ENCODE measurements around the gene HAPLN2. TPM values are rescaled to one million over a fixed set of nuclear protein-coding genes. Genes with fewer than 3 reads are reported as not detected.

The HAPLN2 gene
- total RNA-seq, 6 experiments from 2014 or later, result not detected

DNA sequence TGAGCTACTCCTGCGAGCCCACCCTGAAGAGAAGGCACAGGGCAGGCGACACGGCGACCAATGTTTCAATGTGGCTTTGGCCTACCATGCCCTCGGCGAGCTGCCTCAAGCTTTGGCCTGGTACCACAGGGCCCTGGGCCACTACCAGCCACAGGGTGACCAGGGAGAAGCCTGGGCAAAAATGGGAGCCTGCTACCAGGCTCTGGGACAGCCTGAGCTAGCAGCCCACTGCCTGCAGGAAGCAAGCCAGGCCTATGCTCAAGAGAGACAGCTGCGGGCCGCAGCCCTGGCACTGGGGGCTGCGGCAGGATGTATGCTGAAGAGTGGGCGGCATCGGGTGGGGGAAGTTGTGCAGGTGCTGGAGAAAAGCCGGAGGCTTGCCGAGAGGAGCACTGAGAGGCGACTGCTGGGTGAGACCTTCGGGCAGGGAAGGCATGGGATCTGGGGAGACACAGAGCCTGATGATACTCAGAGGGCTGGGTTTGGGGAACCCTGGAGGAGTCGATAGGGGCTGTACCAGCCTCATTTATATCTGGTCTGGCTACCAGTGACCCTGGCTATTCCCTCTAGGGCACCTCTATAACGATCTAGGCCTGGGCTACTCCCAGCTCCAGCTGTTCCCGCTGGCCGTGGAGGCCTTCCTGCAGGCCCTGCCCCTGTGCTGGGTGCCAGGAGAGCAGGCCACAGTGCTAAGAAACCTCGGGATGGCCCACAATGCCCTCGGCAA lies 37.4 kb upstream of the HAPLN2 start:
- DNase-seq (no peak), ATAC-seq (peak in 1 of 4 donors; percentile 9)
- H3K36me3 ChIP-seq, result no peaks in the 10 kb centered on the region
- intact Hi-C loops (cut with DNase I), result no loop called here
- WGBS (ENCODE audit: insufficient coverage, low coverage, low lambda C conversion rate, missing lambda C conversion rate), result 61% methylated on average over 9 of the region's 21 CpGs
- no peaks in the 10 kb centered on the region for H3K27me3 ChIP-seq
- TF ChIP-seq POLR2A (IDR thresholded peaks at IDR 0.05), result no peak
- no peaks in the 10 kb centered on the region for H3K9me3 ChIP-seq
- no peak overlapping the region for H3K27ac ChIP-seq
- H3K4me1 ChIP-seq, result no peaks in the 10 kb centered on the region
- H3K4me3 ChIP-seq, result no peak overlapping the region

DNA sequence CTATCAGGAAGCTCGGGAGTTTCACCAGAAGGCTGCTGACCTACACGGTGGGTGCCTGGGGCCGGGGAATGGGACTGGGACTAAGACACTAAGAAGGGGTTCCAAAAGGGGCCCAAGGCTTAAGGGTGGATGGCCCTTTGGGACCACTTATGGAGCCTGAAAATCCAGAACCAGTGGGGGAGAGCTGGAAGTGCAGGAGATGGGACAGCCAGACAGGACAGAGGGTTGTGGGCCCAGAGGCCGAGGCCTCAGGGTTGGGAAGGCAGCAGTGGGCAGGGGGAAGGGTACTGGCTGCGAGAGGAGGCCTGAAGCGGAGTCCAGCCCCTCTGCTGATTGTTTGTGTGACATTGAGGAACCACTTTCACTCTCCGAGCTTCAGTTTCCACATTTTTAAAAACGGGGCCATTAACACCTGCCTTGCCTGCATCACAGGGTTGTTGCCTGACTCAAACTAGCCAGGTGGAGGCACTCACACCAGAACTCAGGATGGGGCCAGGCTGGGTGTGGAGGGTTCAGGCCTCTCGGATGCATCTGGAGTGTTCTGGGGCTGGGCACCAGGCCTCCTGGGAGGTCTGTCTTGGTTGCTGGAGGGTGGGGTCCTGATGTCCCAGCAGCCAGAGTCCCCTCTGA lies 36.7 kb upstream of the HAPLN2 start:
- DNase-seq, result no peak
- no peaks in the 10 kb centered on the region for H3K4me1 ChIP-seq
- ATAC-seq, result no peak
- H3K4me3 ChIP-seq, result no peak overlapping the region
- intact Hi-C loops (cut with DNase I), result no loop called here
- no peaks in the 10 kb centered on the region for H3K27me3 ChIP-seq
- no peaks in the 10 kb centered on the region for H3K36me3 ChIP-seq
- 25% methylated on average over 2 of the region's 9 CpGs for WGBS (ENCODE audit: insufficient coverage, low coverage, low lambda C conversion rate, missing lambda C conversion rate)
- H3K9me3 ChIP-seq, result no peaks in the 10 kb centered on the region
- TF ChIP-seq, protein P1, sequence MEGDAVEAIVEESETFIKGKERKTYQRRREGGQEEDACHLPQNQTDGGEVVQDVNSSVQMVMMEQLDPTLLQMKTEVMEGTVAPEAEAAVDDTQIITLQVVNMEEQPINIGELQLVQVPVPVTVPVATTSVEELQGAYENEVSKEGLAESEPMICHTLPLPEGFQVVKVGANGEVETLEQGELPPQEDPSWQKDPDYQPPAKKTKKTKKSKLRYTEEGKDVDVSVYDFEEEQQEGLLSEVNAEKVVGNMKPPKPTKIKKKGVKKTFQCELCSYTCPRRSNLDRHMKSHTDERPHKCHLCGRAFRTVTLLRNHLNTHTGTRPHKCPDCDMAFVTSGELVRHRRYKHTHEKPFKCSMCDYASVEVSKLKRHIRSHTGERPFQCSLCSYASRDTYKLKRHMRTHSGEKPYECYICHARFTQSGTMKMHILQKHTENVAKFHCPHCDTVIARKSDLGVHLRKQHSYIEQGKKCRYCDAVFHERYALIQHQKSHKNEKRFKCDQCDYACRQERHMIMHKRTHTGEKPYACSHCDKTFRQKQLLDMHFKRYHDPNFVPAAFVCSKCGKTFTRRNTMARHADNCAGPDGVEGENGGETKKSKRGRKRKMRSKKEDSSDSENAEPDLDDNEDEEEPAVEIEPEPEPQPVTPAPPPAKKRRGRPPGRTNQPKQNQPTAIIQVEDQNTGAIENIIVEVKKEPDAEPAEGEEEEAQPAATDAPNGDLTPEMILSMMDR (IDR thresholded peaks at IDR 0.05), result no peak
- no peak for TF ChIP-seq POLR2A (IDR thresholded peaks at IDR 0.05)
- H3K27ac ChIP-seq, result no peak overlapping the region

DNA sequence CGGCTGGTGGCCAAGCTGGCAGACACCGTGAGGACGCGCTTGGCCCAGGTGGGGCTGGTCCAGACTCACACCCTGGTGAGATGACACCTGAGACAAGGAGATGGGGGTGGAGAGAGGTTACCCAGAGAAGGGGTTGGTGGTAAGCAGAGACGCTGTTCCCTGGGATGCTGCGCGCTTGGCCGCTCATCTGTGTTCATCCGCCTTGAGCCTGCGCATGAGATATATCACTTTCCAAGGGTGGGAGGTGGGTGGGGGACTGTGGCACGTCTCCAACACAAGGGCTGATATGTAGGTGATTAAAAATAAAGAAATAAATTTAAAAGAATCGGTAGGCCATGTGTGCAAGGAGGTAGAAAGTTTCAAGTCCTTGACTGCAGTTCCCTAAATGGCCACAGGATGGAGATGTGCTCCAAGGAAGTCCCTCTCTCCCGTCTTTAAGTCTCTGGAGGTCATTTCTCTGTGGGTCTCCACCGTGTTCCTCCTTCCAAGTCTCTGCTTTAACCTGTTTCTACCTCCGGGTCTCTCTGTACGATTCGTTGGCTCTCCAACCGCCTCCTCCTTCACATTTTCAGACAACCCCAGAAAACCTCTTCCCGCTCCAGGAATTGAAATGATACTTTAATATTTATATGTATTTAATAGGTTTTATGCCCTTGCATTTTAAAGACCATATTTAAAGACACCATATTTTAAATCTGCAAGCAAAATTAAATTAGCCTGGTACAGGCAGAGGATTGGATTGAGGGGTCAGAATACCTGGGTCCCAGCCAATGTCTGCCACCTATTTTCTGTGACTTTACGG lies 35.2 kb upstream of the HAPLN2 start:
- H3K9me3 ChIP-seq, result no peaks in the 10 kb centered on the region
- peak; percentile 62 to 83 (median 82) for ATAC-seq
- no peaks in the 10 kb centered on the region for H3K27me3 ChIP-seq
- no peaks in the 10 kb centered on the region for H3K4me1 ChIP-seq
- intact Hi-C loops (cut with DNase I), result no loop called here
- no peak overlapping the region for H3K27ac ChIP-seq
- WGBS (ENCODE audit: insufficient coverage, low coverage, low lambda C conversion rate, missing lambda C conversion rate), result 46% methylated on average over 15 of the region's 20 CpGs
- DNase-seq, result peak in 1 of 3 donors; percentile 34
- TF ChIP-seq POLR2A (IDR thresholded peaks at IDR 0.05), result no peak
- TF ChIP-seq, protein P1 (IDR thresholded peaks at IDR 0.05), result peak; percentile 81 to 94 (median 92)
- no peaks in the 10 kb centered on the region for H3K36me3 ChIP-seq
- H3K4me3 ChIP-seq, result no peak overlapping the region

DNA sequence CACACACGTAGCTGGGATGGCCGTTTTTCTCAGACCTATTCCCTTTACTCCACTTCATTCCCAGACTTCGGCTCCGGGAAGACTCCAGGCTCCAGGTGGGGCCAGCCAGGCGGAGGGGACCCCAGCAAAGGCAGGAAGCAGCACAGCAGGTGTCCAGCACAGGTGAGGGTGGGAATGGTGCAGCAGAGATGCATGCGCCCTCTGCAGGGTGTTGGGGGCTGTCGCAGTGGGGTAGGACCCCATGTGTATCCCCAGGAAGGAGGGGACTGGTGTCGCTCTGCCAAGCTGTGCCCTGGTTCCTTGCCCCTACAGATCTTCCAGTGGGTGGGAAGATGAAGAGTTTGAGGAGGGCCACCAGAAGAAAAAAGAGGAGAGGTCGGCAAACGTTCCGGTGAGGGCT lies 34.4 kb upstream of the HAPLN2 start:
- no peak for ATAC-seq
- Histone ChIP-seq H3K4me3 (no peak overlapping the region), H3K27me3 (no peaks in the 10 kb centered on the region), H3K9me3 (no peaks in the 10 kb centered on the region), H3K4me1 (no peaks in the 10 kb centered on the region), H3K27ac (no peak overlapping the region), H3K36me3 (no peaks in the 10 kb centered on the region)
- intact Hi-C loops (cut with DNase I), result no loop called here
- DNase-seq, result no peak
- 20% methylated on average over 6 of the region's 11 CpGs for WGBS (ENCODE audit: insufficient coverage, low coverage, low lambda C conversion rate, missing lambda C conversion rate)
- TF ChIP-seq, protein P1 (IDR thresholded peaks at IDR 0.05), result no peak
- no peak for TF ChIP-seq POLR2A (IDR thresholded peaks at IDR 0.05)
